GM19043 (cell line): Measurements from ENCODE around the gene DUT.

Experiments
- ATAC-seq: cut with Tn5 transposase; IDR thresholded peaks from one replicate; pipeline ENCODE4 v1.9.1; 2021; ENCODE audit warnings: low read depth; ENCODE audit not compliant: unreplicated experiment

The DUT gene

GRCh38 chr15:48330855-48331795 is at the start of gene DUT:
TSS of gene DUT (plus strand) at chr15:48331429. CDS start at chr15:48331516, 87 bp downstream.
- ATAC-seq, result peak; percentile 73

- ATAC-seq, result no peak
These were observed 49.6 kb upstream of the DUT start for GRCh38 chr15:48281674-48282073.

- ATAC-seq, result no peak
These were observed 49.0 kb upstream of the DUT start for GRCh38 chr15:48282216-48282615.

- no peak for ATAC-seq
These were observed 47.7 kb upstream of the DUT start for GRCh38 chr15:48283396-48284145.

GRCh38 chr15:48285329-48286214 is 45.7 kb upstream of the DUT start:
- ATAC-seq, result peak; percentile 73

GRCh38 chr15:48289628-48290027 is 41.6 kb upstream of the DUT start:
- no peak for ATAC-seq

GRCh38 chr15:48292458-48292857 is 38.8 kb upstream of the DUT start:
- ATAC-seq, result no peak

GRCh38 chr15:48297668-48298067 is 33.6 kb upstream of the DUT start:
- no peak for ATAC-seq

GRCh38 chr15:48298914-48299313 is 32.3 kb upstream of the DUT start:
- ATAC-seq, result no peak

GRCh38 chr15:48300038-48300437 is 31.2 kb upstream of the DUT start:
- ATAC-seq, result no peak

- no peak for ATAC-seq
These were observed 26.8 kb upstream of the DUT start for GRCh38 chr15:48304398-48304797.

GRCh38 chr15:48306639-48307038 is 24.6 kb upstream of the DUT start:
- ATAC-seq, result no peak

- ATAC-seq, result no peak
These were observed 23.6 kb upstream of the DUT start for GRCh38 chr15:48307586-48307985.

- no peak for ATAC-seq
These were observed 21.5 kb upstream of the DUT start for GRCh38 chr15:48309740-48310139.

- ATAC-seq, result no peak
These were observed 18.0 kb upstream of the DUT start for GRCh38 chr15:48313216-48313615.

GRCh38 chr15:48315041-48315440 is 16.2 kb upstream of the DUT start:
- ATAC-seq, result no peak

GRCh38 chr15:48317221-48317620 is 14.0 kb upstream of the DUT start:
- ATAC-seq, result no peak

GRCh38 chr15:48318131-48318530 is 13.1 kb upstream of the DUT start:
- no peak for ATAC-seq

GRCh38 chr15:48323294-48323693 is 7.9 kb upstream of the DUT start:
- no peak for ATAC-seq

GRCh38 chr15:48324949-48325348 is 6.3 kb upstream of the DUT start:
- ATAC-seq, result no peak

- ATAC-seq, result no peak
These were observed 5.8 kb upstream of the DUT start for GRCh38 chr15:48325400-48325799.
